Loucy (cell line): Measurements from ENCODE around the gene BLTP3A.

ENCODE experiments used
- H2AFZ ChIP-seq: fragments of 200-600 bp; sonication (generic); 2 replicates; pipeline ENCODE4 v1.6.0; 2016; ENCODE audit warnings: antibody characterized with exemption, mild to moderate bottlenecking, low read length, moderate library complexity
- H3F3A ChIP-seq: fragments of 200-600 bp; 2 replicates; pipeline ENCODE4 v1.6.0; 2016; ENCODE audit warnings: antibody characterized with exemption, low read depth, mild to moderate bottlenecking
- H3K27me3 ChIP-seq: fragments of 200-600 bp; sonication (generic); 2 replicates; pipeline ENCODE4 v1.6.1; 2014; ENCODE audit warnings: low read length, mild to moderate bottlenecking; ENCODE audit not compliant: insufficient read depth, poor library complexity, severe bottlenecking
- H3K36me3 ChIP-seq: fragments of 200-600 bp; sonication (generic); 2 replicates; pipeline ENCODE4 v1.6.1; 2016; ENCODE audit warnings: low read length; ENCODE audit not compliant: insufficient read depth
- H3K4me1 ChIP-seq: fragments of 200-600 bp; sonication (generic); 2 replicates; pipeline ENCODE4 v1.5.1; 2014; ENCODE audit warnings: low read length, mild to moderate bottlenecking; ENCODE audit not compliant: insufficient read depth, poor library complexity, severe bottlenecking
- H3K4me2 ChIP-seq: fragments of 200-600 bp; sonication (generic); 2 replicates; pipeline ENCODE4 v1.6.0; 2014; ENCODE audit warnings: antibody characterized with exemption, low read length, low read depth, mild to moderate bottlenecking; ENCODE audit not compliant: poor library complexity, severe bottlenecking
- H3K4me3 ChIP-seq: fragments of 200-600 bp; sonication (generic); 2 replicates; pipeline ENCODE4 v1.5.1; 2014; ENCODE audit warnings: low read length, mild to moderate bottlenecking, mixed read lengths; ENCODE audit not compliant: poor library complexity, severe bottlenecking
- H3K79me2 ChIP-seq: fragments of 200-600 bp; sonication (generic); 2 replicates; pipeline ENCODE4 v1.6.1; 2014; ENCODE audit warnings: low read length; ENCODE audit not compliant: insufficient read depth
- H3K9ac ChIP-seq: fragments of 200-600 bp; sonication (generic); 2 replicates; pipeline ENCODE4 v1.6.0; 2014; ENCODE audit warnings: mild to moderate bottlenecking, low read depth, low read length, moderate library complexity; ENCODE audit not compliant: poor library complexity, severe bottlenecking
- H3K9me2 ChIP-seq: fragments of 200-600 bp; sonication (generic); replicated peaks from 2 replicates; pipeline ENCODE4 v1.6.1; 2016; ENCODE audit warnings: low read depth, low read length, mixed read lengths
- H3K9me3 ChIP-seq: fragments of 200-600 bp; sonication (generic); 2 replicates; pipeline ENCODE4 v1.6.1; 2014; ENCODE audit warnings: mild to moderate bottlenecking, antibody characterized with exemption, low read length, low read depth; ENCODE audit not compliant: insufficient read depth
- H4K20me1 ChIP-seq: fragments of 200-600 bp; sonication (generic); 2 replicates; pipeline ENCODE4 v1.6.0; 2014; ENCODE audit warnings: antibody characterized with exemption, low read length, mild to moderate bottlenecking; ENCODE audit not compliant: insufficient read depth, poor library complexity, severe bottlenecking
- CTCF ChIP-seq: fragments of 200-600 bp; sonication (generic); conservative IDR thresholded peaks from 2 replicates; pipeline ENCODE4 v1.5.1; 2014; ENCODE audit warnings: mild to moderate bottlenecking, antibody characterized with exemption, low read length
- EZH2phosphoT487 ChIP-seq: fragments of 200-600 bp; IDR thresholded peaks from 2 replicates; pipeline ENCODE4 v1.6.1; 2018; ENCODE audit warnings: antibody characterized with exemption, mild to moderate bottlenecking, moderate library complexity, borderline replicate concordance

Gene BLTP3A

GRCh38 chr6:34745277-34746103, 46.4 kb upstream of the BLTP3A start:
- no peaks in the 10 kb centered on the region for H3K9me2 ChIP-seq
- no peak overlapping the region for H3K4me2 ChIP-seq
- H3K79me2 ChIP-seq, result no peaks in the 10 kb centered on the region
- no peaks in the 10 kb centered on the region for H3K36me3 ChIP-seq
- no peaks in the 10 kb centered on the region for H3K27me3 ChIP-seq
- H3K4me3 ChIP-seq, result no peak overlapping the region
- no peaks in the 10 kb centered on the region for H3F3A ChIP-seq
- no peak overlapping the region for H2AFZ ChIP-seq
- H3K4me1 ChIP-seq, result no peaks in the 10 kb centered on the region
- TF ChIP-seq EZH2phosphoT487, result no peak
- no peak for TF ChIP-seq CTCF
- H4K20me1 ChIP-seq, result no peaks in the 10 kb centered on the region
- no peak overlapping the region for H3K9ac ChIP-seq
- no peaks in the 10 kb centered on the region for H3K9me3 ChIP-seq

DNA sequence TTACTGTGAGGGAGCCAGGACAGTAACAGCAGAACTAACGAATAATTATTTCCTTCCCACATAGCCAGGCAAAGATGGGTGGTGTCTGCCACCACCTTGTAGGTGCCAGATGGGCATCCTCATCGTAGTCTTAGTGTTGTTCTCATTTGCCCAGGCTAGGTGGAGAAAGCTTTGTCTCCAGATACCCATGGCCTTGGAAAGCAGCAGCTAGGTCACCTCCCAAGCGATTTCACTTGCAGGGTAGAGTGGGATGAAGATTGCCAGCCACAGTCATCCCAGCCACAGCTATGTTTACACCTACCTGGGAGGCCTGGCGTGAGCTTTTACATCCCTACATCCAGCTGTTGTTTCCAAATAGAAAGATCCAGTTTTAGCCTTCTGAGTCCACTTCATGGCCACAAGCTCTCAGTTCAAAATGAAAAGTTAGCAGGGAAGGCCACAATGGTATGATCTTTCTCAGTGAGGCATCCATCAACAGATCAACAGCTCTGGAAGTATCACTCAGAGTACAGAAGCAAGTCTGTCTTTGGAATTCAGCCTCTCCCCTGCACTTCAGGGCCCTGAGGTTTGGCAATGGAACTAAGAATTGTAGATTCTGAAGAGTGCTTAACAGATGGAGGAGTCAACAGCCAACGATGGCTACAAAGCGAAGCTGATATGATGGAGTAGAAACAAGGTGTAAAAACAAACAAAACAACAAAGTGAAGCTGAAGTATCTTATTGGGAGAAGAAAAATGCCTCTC, 45.6 kb upstream of the BLTP3A start:
- no peak overlapping the region for H3K4me3 ChIP-seq
- H3K9me3 ChIP-seq, result no peaks in the 10 kb centered on the region
- no peaks in the 10 kb centered on the region for H3K9me2 ChIP-seq
- no peak overlapping the region for H3K9ac ChIP-seq
- H3K27me3 ChIP-seq, result no peaks in the 10 kb centered on the region
- H4K20me1 ChIP-seq, result no peaks in the 10 kb centered on the region
- no peak for TF ChIP-seq EZH2phosphoT487
- TF ChIP-seq CTCF, result no peak
- no peaks in the 10 kb centered on the region for H3K4me1 ChIP-seq
- H3F3A ChIP-seq, result no peaks in the 10 kb centered on the region
- no peak overlapping the region for H2AFZ ChIP-seq
- no peaks in the 10 kb centered on the region for H3K79me2 ChIP-seq
- H3K36me3 ChIP-seq, result no peaks in the 10 kb centered on the region
- no peak overlapping the region for H3K4me2 ChIP-seq

- TF ChIP-seq CTCF (no peak), EZH2phosphoT487 (no peak)
- Histone ChIP-seq H3K4me1 (no peaks in the 10 kb centered on the region), H3K79me2 (no peaks in the 10 kb centered on the region), H3K9me2 (no peaks in the 10 kb centered on the region), H4K20me1 (no peaks in the 10 kb centered on the region), H3K36me3 (no peaks in the 10 kb centered on the region), H3K4me2 (no peak overlapping the region), H2AFZ (no peak overlapping the region), H3K4me3 (no peak overlapping the region), H3K9me3 (no peaks in the 10 kb centered on the region), H3K9ac (no peak overlapping the region), H3F3A (no peaks in the 10 kb centered on the region), H3K27me3 (no peaks in the 10 kb centered on the region)
These were observed 43.1 kb upstream of the BLTP3A start for GRCh38 chr6:34748757-34749156.
